Small intestine (tissue), 7 donors: Measurements from ENCODE around the gene BTG4. TPM values are rescaled to one million over a fixed set of nuclear protein-coding genes. Genes with fewer than 3 reads are reported as not detected.
A peak's percentile ranks its signal among the peaks of the same experiment; 100 is the strongest.

ENCODE experiments used
- DNase-seq, 2 donors: peaks; one replicate each; pipeline versions ENCODE4 v3.0.0 to v3.0.0-alpha.2; 2013
- FAIRE-seq: peaks from 2 replicates; lab custom pipeline; 2012; peaks lifted over from hg19 to GRCh38; lab: Jason Lieb, UNC
- H3K27ac ChIP-seq, 3 donors: one replicate each; pipeline ENCODE4 v1.5.1; 2013; ENCODE audit warnings: low read length in 2 of 3, mild to moderate bottlenecking in 2 of 3, control low read depth in 1 of 3, inconsistent platforms in 1 of 3, low read depth in 1 of 3, moderate library complexity in 1 of 3
- H3K27me3 ChIP-seq, 3 donors: one replicate each; pipeline ENCODE4 v1.6.1; 2013; ENCODE audit warnings: low read length in 3 of 3, inconsistent platforms in 1 of 3; ENCODE audit not compliant: control insufficient read depth in 3 of 3, insufficient read depth in 3 of 3
- H3K36me3 ChIP-seq, 3 donors: one replicate each; pipeline ENCODE4 v1.6.1; 2013; ENCODE audit warnings: low read length in 3 of 3, inconsistent platforms in 1 of 3, low read depth in 1 of 3, mild to moderate bottlenecking in 1 of 3, moderate library complexity in 1 of 3; ENCODE audit not compliant: control insufficient read depth in 3 of 3, insufficient read depth in 2 of 3
- H3K4me1 ChIP-seq, 3 donors: one replicate each; pipeline ENCODE4 v1.6.1; 2013; ENCODE audit warnings: low read length in 2 of 3, inconsistent platforms in 1 of 3, low read depth in 1 of 3, mild to moderate bottlenecking in 1 of 3, moderate library complexity in 1 of 3; ENCODE audit not compliant: control insufficient read depth in 3 of 3, insufficient read depth in 2 of 3
- H3K4me3 ChIP-seq, 3 donors: one replicate each; pipeline ENCODE4 v1.5.1; 2013; ENCODE audit warnings: low read length in 3 of 3, control low read depth in 1 of 3, inconsistent platforms in 1 of 3, low read depth in 1 of 3, mild to moderate bottlenecking in 1 of 3, moderate library complexity in 1 of 3
- H3K9me3 ChIP-seq, 2 donors: one replicate each; pipeline ENCODE4 v1.6.1; 2013; ENCODE audit warnings: low read depth in 1 of 2, low read length in 1 of 2; ENCODE audit not compliant: control insufficient read depth in 2 of 2, insufficient read depth in 1 of 2
- WGBS, 3 donors: extraction: QIAGEN DNeasy Blood & Tissue Kit; methylation state at CpG; one replicate each; pipeline ENCODE4 v1.1.7; 2013; 5-methylcytosine and 5-hydroxymethylcytosine counted together
- polyA plus RNA-seq, 4 donors: library from polyadenylated mRNA; stranded (reverse) in 3 of 4; unstranded in 1 of 4; fragments of 200-250 nt in 3 of 4; fragments of 120-200 nt in 1 of 4; gene quantifications; one replicate each; pipeline versions ENCODE4 v1.2.1 to v1.2.3, GENCODE V29; 2013
- donor health status: healthy with polysubstance abuse.
- donor health status: control.
- donor health status: control.
- donor health status: Bipolar disorder and iron deficiency.
- donor health status: healthy.

BTG4 gene
- polyA plus RNA-seq, 4 donors, result not detected

DNA sequence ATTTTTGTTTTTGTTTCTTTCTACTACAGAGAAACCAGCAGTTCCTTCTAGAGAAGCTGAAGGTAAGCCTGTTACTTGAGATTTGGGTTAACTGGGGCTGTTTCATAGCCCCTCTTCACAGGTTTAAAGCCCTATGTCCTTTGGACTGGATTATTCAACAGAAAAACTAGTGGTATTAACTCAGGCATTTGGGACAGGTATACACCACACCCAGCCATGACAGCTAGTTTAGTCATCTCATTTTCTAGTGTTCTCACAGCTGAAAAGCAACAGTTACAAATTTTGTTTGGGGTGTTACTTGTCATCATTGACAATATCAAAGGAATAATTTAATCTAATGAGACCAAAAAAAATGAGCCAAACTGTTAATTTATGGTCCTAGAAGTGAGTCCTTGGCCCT is 42.3 kb upstream of the BTG4 start:
- no peak for DNase-seq
- Histone ChIP-seq H3K4me3 (no peak overlapping the region), H3K9me3 (peaks cover 0 to 9% of the 10 kb centered on the region in 2 donors), H3K27ac (no peak overlapping the region), H3K4me1 (no peaks in the 10 kb centered on the region), H3K36me3 (no peaks in the 10 kb centered on the region), H3K27me3 (no peaks in the 10 kb centered on the region)
- FAIRE-seq, result no peak

DNA sequence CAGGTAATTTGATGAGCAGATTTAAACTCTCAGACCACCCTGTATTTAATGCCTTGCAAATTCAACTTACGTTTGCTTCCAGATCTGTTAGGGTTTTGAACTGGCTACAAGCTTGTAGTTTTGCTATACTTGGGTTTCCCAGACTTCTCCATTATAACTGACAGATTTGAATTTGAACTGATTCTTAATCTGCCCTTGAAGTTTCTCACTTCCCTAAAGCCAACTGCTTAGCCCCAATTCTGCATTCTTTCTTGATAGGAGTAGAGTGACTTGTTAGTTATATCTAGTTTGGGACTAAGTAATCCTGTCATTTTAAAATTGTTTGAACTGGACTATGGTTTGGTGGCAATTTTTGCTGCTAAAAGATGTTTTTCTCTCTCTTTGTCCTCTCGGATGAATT is 38.1 kb upstream of the BTG4 start:
- WGBS, 3 donors, result 82 to 85% (median 83%) methylated on average over 2 of the region's 2 CpGs
- DNase-seq, result no peak

DNA sequence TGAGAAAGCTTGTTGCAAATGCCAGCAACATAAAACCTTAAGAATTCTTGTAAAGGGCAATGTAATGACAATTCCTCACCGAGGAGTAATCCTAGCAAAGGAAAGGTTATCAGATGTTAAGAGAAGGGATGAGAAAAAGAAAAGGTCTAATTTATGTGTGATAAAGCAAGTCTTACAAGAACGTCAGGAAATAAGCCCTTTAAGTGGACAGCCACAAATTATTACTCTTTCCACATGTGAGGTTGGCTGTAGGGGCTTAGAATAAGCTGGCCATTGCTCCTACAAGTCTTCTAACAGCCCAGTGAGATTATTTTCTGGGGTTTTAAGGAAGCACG is 37.6 kb upstream of the BTG4 start:
- 53 to 67% (median 56%) methylated on average over 3 of the region's 3 CpGs for WGBS, 3 donors
- DNase-seq, result no peak
- H3K27ac ChIP-seq, result no peak overlapping the region
- H3K36me3 ChIP-seq, result no peaks in the 10 kb centered on the region
- H3K9me3 ChIP-seq, result no peaks in the 10 kb centered on the region
- H3K4me1 ChIP-seq, result no peaks in the 10 kb centered on the region
- H3K27me3 ChIP-seq, result peaks cover 0 to 5% (median 0%) of the 10 kb centered on the region in 3 donors
- no peak for FAIRE-seq
- no peak overlapping the region for H3K4me3 ChIP-seq

More for the DNA sequence above, 38.1 kb upstream of the BTG4 start:
- H3K36me3 ChIP-seq, result no peaks in the 10 kb centered on the region
- FAIRE-seq, result no peak
- H3K4me1 ChIP-seq, result no peaks in the 10 kb centered on the region
- no peaks in the 10 kb centered on the region for H3K9me3 ChIP-seq
- H3K27me3 ChIP-seq, result peaks cover 0 to 3% (median 0%) of the 10 kb centered on the region in 3 donors
- no peak overlapping the region for H3K4me3 ChIP-seq
- H3K27ac ChIP-seq, result no peak overlapping the region

DNA sequence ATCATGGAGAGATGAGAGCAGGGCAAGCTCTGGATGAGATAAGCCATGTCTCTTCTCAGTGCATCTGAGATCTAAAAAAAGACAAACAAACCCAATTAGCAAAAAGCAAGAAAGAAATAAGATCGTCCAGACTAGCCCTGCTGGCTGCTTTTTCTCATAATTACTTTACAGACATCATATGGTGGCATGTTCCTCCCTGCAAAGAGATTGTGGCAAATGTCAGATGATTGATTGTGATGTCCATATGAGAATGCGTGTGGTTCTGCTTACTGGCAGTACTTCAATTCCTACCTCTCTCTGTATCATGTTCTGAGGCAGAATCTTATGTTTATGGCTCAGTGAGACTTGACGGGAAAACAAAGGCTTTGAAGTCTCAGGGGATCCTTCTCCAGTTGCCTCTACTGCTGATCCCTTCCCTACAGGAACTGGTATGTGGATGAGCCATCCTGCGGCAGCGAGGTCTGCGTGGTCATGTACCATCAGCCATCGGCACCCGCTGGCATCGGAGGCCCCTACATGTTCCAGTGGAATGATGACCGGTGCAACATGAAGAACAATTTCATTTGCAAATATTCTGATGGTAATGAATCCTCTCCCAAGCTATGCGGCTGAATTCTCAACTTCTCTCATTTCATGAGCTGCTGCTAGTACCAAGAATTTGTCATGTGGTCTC is 37.1 kb upstream of the BTG4 start:
- no peak overlapping the region for H3K4me3 ChIP-seq
- H3K9me3 ChIP-seq, result no peaks in the 10 kb centered on the region
- H3K27ac ChIP-seq, result no peak overlapping the region
- WGBS, 3 donors, result 81 to 85% (median 82%) methylated on average over 11 of the region's 11 CpGs
- no peaks in the 10 kb centered on the region for H3K4me1 ChIP-seq
- no peak for FAIRE-seq
- DNase-seq, result no peak
- H3K27me3 ChIP-seq, result peaks cover 0 to 7% (median 0%) of the 10 kb centered on the region in 3 donors
- H3K36me3 ChIP-seq, result no peaks in the 10 kb centered on the region

DNA sequence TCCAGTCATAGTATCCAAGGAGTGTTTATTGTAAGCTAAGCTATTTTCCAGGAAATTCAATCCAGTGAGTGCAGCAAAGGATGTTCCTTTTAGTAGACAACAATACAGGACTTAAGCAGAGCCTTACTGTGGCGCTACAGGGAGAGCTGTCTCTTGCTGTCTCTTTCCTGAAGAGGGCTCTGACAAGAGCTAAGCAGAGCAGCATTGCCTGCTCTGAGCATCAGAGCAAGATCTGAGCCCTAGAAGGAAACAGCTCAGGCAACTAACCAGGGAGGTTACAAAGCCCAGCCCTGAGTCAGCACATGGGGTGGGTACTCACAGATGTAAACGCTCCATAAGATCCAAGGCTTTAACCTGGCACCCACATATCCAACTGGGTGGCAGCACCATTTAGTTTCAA is 36.3 kb upstream of the BTG4 start:
- peaks cover 0 to 12% (median 0%) of the 10 kb centered on the region in 3 donors for H3K27me3 ChIP-seq
- FAIRE-seq (no peak), DNase-seq (no peak)
- H3K27ac ChIP-seq, result no peak overlapping the region
- no peaks in the 10 kb centered on the region for H3K4me1 ChIP-seq
- no peak overlapping the region for H3K4me3 ChIP-seq
- no peaks in the 10 kb centered on the region for H3K9me3 ChIP-seq
- WGBS, 3 donors, result 74 to 86% (median 75%) methylated on average over 2 of the region's 2 CpGs
- H3K36me3 ChIP-seq, result peaks cover 0 to 2% (median 0%) of the 10 kb centered on the region in 3 donors

DNA sequence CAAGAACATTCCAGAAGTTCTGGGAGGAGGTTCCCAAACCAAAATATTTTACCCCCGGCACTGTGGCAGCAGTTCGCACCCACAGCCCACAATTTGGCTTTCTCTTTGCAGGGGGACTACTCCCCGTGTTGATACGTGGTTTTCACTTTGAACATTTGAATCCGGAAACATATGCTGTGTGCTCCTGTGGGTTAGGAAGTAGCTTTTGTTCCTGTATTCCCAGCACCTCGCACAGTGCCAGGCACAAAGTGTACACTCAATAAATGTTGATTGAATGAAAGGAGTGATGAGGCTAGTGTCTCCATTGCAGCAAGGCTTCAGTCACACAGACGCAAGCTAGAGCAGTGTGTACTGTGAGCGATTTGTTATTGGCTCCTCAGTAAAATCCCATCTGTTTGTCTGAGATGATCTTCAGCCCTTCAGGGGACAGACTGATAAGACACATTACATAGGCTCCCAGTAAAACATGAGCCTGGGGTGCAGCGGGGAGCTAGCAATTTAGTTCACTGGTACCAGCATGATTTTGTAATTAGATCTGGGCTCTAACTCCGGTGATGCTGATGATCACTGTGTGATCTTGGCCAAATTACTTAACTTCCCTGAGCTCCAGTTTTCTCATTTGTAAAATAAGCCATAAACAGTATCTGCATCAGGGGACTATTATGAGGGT is 30.6 kb upstream of the BTG4 start:
- Histone ChIP-seq H3K27ac (no peak overlapping the region), H3K4me1 (peaks cover 0 to 13% (median 0%) of the 10 kb centered on the region in 3 donors), H3K9me3 (no peaks in the 10 kb centered on the region), H3K4me3 (no peak overlapping the region), H3K36me3 (peaks cover 0 to 2% (median 0%) of the 10 kb centered on the region in 3 donors), H3K27me3 (peaks cover 0 to 58% (median 3%) of the 10 kb centered on the region in 3 donors)
- DNase-seq (no peak), FAIRE-seq (no peak)
- WGBS, 3 donors, result 63 to 72% (median 66%) methylated on average over 10 of the region's 10 CpGs

DNA sequence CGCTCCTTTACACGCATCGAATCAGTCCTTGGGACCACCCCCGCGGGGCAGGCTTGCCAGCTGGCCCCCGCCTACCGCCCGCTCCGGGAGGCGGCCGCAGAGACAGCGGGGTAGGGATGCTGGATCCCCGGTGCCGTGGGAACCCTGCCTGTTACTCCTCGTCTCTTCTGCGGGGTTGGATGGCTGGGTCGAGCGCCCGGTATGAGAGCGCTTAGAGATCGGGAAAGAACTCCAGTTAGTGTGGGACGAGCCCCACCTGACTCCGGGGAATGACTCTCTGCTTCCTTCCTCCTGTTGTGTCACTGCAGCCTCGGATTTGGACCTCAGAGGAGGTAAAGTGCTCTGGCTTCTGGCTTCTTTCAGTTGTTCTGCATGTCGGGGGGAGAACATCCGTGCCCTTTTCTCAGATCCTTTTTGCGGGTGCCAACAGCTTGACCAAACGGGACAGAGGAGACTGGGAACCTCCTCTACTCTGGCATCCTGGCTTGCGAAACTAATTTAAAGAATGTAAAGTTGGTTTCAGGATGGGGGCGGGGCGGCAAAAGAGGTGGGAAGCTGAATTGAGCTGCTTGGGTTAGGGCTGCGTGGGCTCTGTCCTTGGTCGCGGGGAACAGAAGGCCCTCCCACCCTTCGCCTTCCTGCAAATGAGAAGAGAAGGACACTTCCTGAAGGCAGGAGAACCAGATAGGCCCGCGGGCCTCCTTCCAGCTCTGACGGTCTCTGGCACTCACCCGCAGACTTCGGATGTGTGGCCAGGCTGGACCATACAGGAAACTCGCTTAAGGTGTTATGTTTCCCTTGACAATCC is 29.3 kb upstream of the BTG4 start:
- 6 to 11% (median 8%) methylated on average over 41 of the region's 41 CpGs for whole genome bisulfite sequencing, 3 donors
- peaks cover 0 to 2% (median 0%) of the 10 kb centered on the region in 3 donors for H3K36me3 ChIP-seq
- H3K27ac ChIP-seq, result peak overlapping the region in 1 of 3 donors; percentile 80
- DNase-seq, result peak in 1 of 2 donors; percentile 30
- no peaks in the 10 kb centered on the region for H3K9me3 ChIP-seq
- H3K4me1 ChIP-seq, result peaks cover 0 to 13% (median 0%) of the 10 kb centered on the region in 3 donors
- H3K27me3 ChIP-seq, result peaks cover 0 to 63% (median 4%) of the 10 kb centered on the region in 3 donors
- no peak for FAIRE-seq
- peak overlapping the region; percentile 9 to 48 (median 28) for H3K4me3 ChIP-seq

DNA sequence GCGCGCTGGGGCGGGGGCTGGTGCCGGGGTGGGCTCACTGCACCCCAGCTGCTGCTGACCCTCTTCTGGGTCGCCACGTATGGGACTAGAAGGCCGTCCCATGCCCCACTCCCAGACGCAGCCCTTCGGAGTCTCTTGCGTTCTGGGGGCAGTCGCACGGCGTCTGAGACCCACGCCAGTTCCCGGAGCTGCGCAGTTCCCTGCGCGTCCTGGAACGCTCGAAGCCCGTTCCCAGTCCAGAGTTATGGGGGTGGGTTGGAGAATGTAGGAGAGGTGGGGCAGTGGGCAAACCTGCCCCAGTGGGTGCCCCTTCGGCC is 28.7 kb upstream of the BTG4 start:
- H3K36me3 ChIP-seq, result peaks cover 0 to 2% (median 0%) of the 10 kb centered on the region in 3 donors
- peak overlapping the region; percentile 9 to 48 (median 28) for H3K4me3 ChIP-seq
- WGBS, 3 donors, result 1 to 2% (median 2%) methylated on average over 21 to 22 of the region's 22 CpGs
- H3K27me3 ChIP-seq, result peaks cover 0 to 63% (median 4%) of the 10 kb centered on the region in 3 donors
- DNase-seq, result peak in 1 of 2 donors; percentile 21
- no peaks in the 10 kb centered on the region for H3K9me3 ChIP-seq
- peak overlapping the region in 1 of 3 donors; percentile 80 for H3K27ac ChIP-seq
- peaks cover 0 to 13% (median 0%) of the 10 kb centered on the region in 3 donors for H3K4me1 ChIP-seq
- no peak for FAIRE-seq
